H1 (cell line): ENCODE data around the gene ALOX5. TPM values are rescaled to one million over a fixed set of nuclear protein-coding genes. Genes with fewer than 3 reads are reported as not detected.

Experiments
- CTCF ChIA-PET: fragments of 300-600 bp; sonication (Branson Sonifier 250); formaldehyde crosslinking; loops from one replicate; lab custom pipeline; 2021; ENCODE audit not compliant: partially characterized antibody; lab: Charles Lee
- POLR2A ChIA-PET: fragments of 300-600 bp; sonication (Branson Sonifier 250); formaldehyde crosslinking; loops from one replicate; lab custom pipeline; 2021; ENCODE audit warnings: inconsistent platforms; ENCODE audit not compliant: partially characterized antibody; lab: Charles Lee
- DNase-seq, 2 experiments: peaks; one replicate each; pipeline versions ENCODE4 v3.0.0 to v3.0.0-alpha.2; 2010 to 2022; ENCODE audit warnings: low spot score in 2 of 2, low read depth in 1 of 2, mixed read lengths in 1 of 2
- FAIRE-seq: peaks from 2 replicates; lab custom pipeline; 2011; peaks lifted over from hg19 to GRCh38; lab: Jason Lieb, UNC
- H2AFZ ChIP-seq: 2 replicates; pipeline ENCODE4 v1.8.1; 2012; ENCODE audit warnings: low read length, inconsistent platforms
- H2AK5ac ChIP-seq: 2 replicates; pipeline ENCODE4 v1.6.1; 2013; ENCODE audit warnings: low read depth, low read length
- H2BK120ac ChIP-seq: replicated peaks from 2 replicates; pipeline ENCODE3; 2013; ENCODE audit warnings: low read depth, low read length, inconsistent platforms
- H2BK12ac ChIP-seq: 2 replicates; pipeline ENCODE4 v1.6.1; 2013; ENCODE audit warnings: low read depth, low read length
- H2BK15ac ChIP-seq: 2 replicates; pipeline ENCODE4 v1.6.1; 2013; ENCODE audit warnings: low read length
- H2BK20ac ChIP-seq: 2 replicates; pipeline ENCODE4 v1.6.1; 2013; ENCODE audit warnings: low read length
- H2BK5ac ChIP-seq: 2 replicates; pipeline ENCODE4 v1.6.1; 2013; ENCODE audit warnings: low read depth, low read length
- H3K14ac ChIP-seq: 2 replicates; pipeline ENCODE4 v1.6.1; 2013; ENCODE audit warnings: inconsistent platforms; ENCODE audit not compliant: insufficient read length
- H3K18ac ChIP-seq: 2 replicates; pipeline ENCODE4 v1.6.1; 2013; ENCODE audit warnings: low read length; ENCODE audit errors: extremely low read depth
- H3K23ac ChIP-seq: 2 replicates; pipeline ENCODE4 v1.6.1; 2013; ENCODE audit warnings: inconsistent platforms; ENCODE audit not compliant: insufficient read length
- H3K23me2 ChIP-seq: 2 replicates; pipeline ENCODE4 v1.6.1; 2013; ENCODE audit warnings: low read depth, low read length
- H3K27ac ChIP-seq: 2 replicates; pipeline ENCODE4 v1.6.1; 2011; ENCODE audit warnings: low read depth, low read length, inconsistent platforms
- H3K27me3 ChIP-seq, 4 experiments: replicated peaks in 1 of 4; 1 replicate in 1 of 4; 2 replicates in 3 of 4; pipeline versions ENCODE4 v1.6.1 to v1.8.1; 2011 to 2013; ENCODE audit warnings: low read length in 3 of 4, mild to moderate bottlenecking in 3 of 4, inconsistent platforms in 2 of 4, mixed read lengths in 2 of 4, moderate library complexity in 1 of 4; ENCODE audit not compliant: control insufficient read depth in 3 of 4, insufficient read depth in 3 of 4; ENCODE audit errors: extremely low read depth in 1 of 4
- H3K36me3 ChIP-seq, 4 experiments: 2 replicates each; pipeline versions ENCODE4 v1.6.1 to v1.8.1; 2011 to 2013; ENCODE audit warnings: mild to moderate bottlenecking in 4 of 4, low read length in 3 of 4, moderate library complexity in 2 of 4, control low read depth in 1 of 4, inconsistent platforms in 1 of 4; ENCODE audit not compliant: insufficient read depth in 4 of 4, control insufficient read depth in 2 of 4
- H3K4ac ChIP-seq: replicated peaks from 2 replicates; pipeline ENCODE3; 2013; ENCODE audit warnings: low read length, low read depth, mixed read lengths, inconsistent platforms; ENCODE audit not compliant: insufficient read length
- H3K4me1 ChIP-seq, 4 experiments: replicated peaks in 1 of 4; 1 replicate in 1 of 4; 2 replicates in 3 of 4; pipeline versions ENCODE4 v1.6.1 to v1.8.1; 2011 to 2013; ENCODE audit warnings: low read length in 3 of 4, inconsistent platforms in 2 of 4, mixed read lengths in 1 of 4; ENCODE audit not compliant: insufficient read depth in 4 of 4, control insufficient read depth in 3 of 4
- H3K4me2 ChIP-seq, 2 experiments: 2 replicates each; pipeline versions ENCODE4 v1.6.1 to v1.8.1; 2011 to 2013; ENCODE audit warnings: low read depth in 2 of 2, low read length in 2 of 2, control low read depth in 1 of 2, inconsistent platforms in 1 of 2, mild to moderate bottlenecking in 1 of 2; ENCODE audit not compliant: insufficient read depth in 1 of 2
- H3K4me3 ChIP-seq, 4 experiments: fragments of 200-600, 300-600 bp in 1 of 4; sonication (generic), shearing (Covaris generic), sonication (Bioruptor Twin) in 1 of 4; 2 replicates each; pipeline versions ENCODE4 v1.5.1 to v1.8.1; 2011 to 2016; ENCODE audit warnings: low read length in 4 of 4, low read depth in 3 of 4, control low read depth in 2 of 4, inconsistent platforms in 2 of 4, mild to moderate bottlenecking in 2 of 4, mixed read lengths in 1 of 4, moderate library complexity in 1 of 4; ENCODE audit not compliant: insufficient read depth in 2 of 4; ENCODE audit errors: extremely low read depth in 1 of 4
- H3K56ac ChIP-seq: replicated peaks from 2 replicates; pipeline ENCODE3; 2013; ENCODE audit warnings: low read depth, mild to moderate bottlenecking, mixed read lengths, low read length, inconsistent platforms; ENCODE audit not compliant: insufficient read length
- H3K79me1 ChIP-seq: 2 replicates; pipeline ENCODE4 v1.6.1; 2013; ENCODE audit warnings: low read depth, low read length, control low read depth
- H3K79me2 ChIP-seq, 2 experiments: 2 replicates each; pipeline versions ENCODE4 v1.6.1 to v1.8.1; 2012 to 2013; ENCODE audit warnings: low read length in 2 of 2, mild to moderate bottlenecking in 2 of 2, inconsistent platforms in 1 of 2; ENCODE audit not compliant: insufficient read depth in 2 of 2, control insufficient read depth in 1 of 2
- H3K9ac ChIP-seq, 4 experiments: replicated peaks in 1 of 4; 1 replicate in 1 of 4; 2 replicates in 3 of 4; pipeline versions ENCODE4 v1.6.1 to v1.8.1; 2011 to 2013; ENCODE audit warnings: low read depth in 3 of 4, low read length in 3 of 4, control low read depth in 2 of 4, mild to moderate bottlenecking in 2 of 4, moderate library complexity in 2 of 4, inconsistent platforms in 1 of 4; ENCODE audit errors: extremely low read depth in 1 of 4
- H3K9me3 ChIP-seq, 2 experiments: 2 replicates each; pipeline versions ENCODE4 v1.6.1 to v1.8.1; 2012 to 2013; ENCODE audit warnings: mild to moderate bottlenecking in 2 of 2, moderate library complexity in 2 of 2, control low read depth in 1 of 2, inconsistent platforms in 1 of 2, low read depth in 1 of 2, low read length in 1 of 2, mixed read lengths in 1 of 2; ENCODE audit not compliant: insufficient read depth in 2 of 2
- H4K20me1 ChIP-seq, 2 experiments: replicated peaks in 1 of 2; 2 replicates each; pipeline versions ENCODE3 to v1.8.1; 2011 to 2013; ENCODE audit warnings: inconsistent platforms in 2 of 2, low read length in 2 of 2, mild to moderate bottlenecking in 1 of 2; ENCODE audit not compliant: insufficient read depth in 2 of 2, control insufficient read depth in 1 of 2
- H4K5ac ChIP-seq: 2 replicates; pipeline ENCODE4 v1.6.1; 2013; ENCODE audit warnings: low read length, low read depth, mixed read lengths, inconsistent platforms; ENCODE audit not compliant: insufficient read length
- H4K8ac ChIP-seq: 2 replicates; pipeline ENCODE4 v1.8.0; 2013; ENCODE audit warnings: mild to moderate bottlenecking, moderate library complexity, low read length, inconsistent platforms; ENCODE audit not compliant: insufficient read depth; ENCODE audit errors: extremely low read depth
- H4K91ac ChIP-seq: replicated peaks from 2 replicates; pipeline ENCODE3; 2013; ENCODE audit warnings: low read length, mixed read lengths, inconsistent platforms; ENCODE audit not compliant: insufficient read length
- ASH2L ChIP-seq: fragments of 200-600, 300-600 bp; sonication (generic); IDR thresholded peaks from one replicate; pipeline ENCODE4 v1.7.1; 2017; ENCODE audit warnings: low read length
- EGR1 ChIP-seq: IDR thresholded peaks from 2 replicates; pipeline ENCODE4 v1.6.1; 2011; ENCODE audit warnings: low read depth, low read length, borderline replicate concordance
- EP300 ChIP-seq, 2 experiments: IDR thresholded peaks; 1 replicate in 1 of 2; 2 replicates in 1 of 2; pipeline ENCODE4 v1.6.1; 2011 to 2012; ENCODE audit warnings: low read depth in 2 of 2, low read length in 2 of 2, mild to moderate bottlenecking in 2 of 2, borderline replicate concordance in 1 of 2, inconsistent platforms in 1 of 2, moderate library complexity in 1 of 2
- GTF2F1 ChIP-seq: IDR thresholded peaks from 2 replicates; pipeline ENCODE4 v1.6.1; 2012; ENCODE audit warnings: low read depth, low read length, improper control_type of control experiment, borderline replicate concordance
- KDM1A ChIP-seq: fragments of 200-600, 300-600 bp; sonication (generic); IDR thresholded peaks from 2 replicates; pipeline ENCODE4 v1.7.1; 2016; ENCODE audit warnings: mild to moderate bottlenecking, low read length, borderline replicate concordance
- NRF1 ChIP-seq: IDR thresholded peaks from 2 replicates; pipeline ENCODE4 v1.6.1; 2011; ENCODE audit warnings: mild to moderate bottlenecking, low read depth, low read length, improper control_type of control experiment
- SRF ChIP-seq: IDR thresholded peaks from 2 replicates; pipeline ENCODE4 v1.6.1; 2011; ENCODE audit warnings: mild to moderate bottlenecking, low read depth, low read length, moderate library complexity
- TAF7 ChIP-seq: optimal IDR thresholded peaks from 2 replicates; pipeline ENCODE3; 2011; ENCODE audit warnings: low read depth, mild to moderate bottlenecking, inconsistent platforms, low read length, moderate library complexity, borderline replicate concordance
- WGBS, 2 experiments: shearing (Covaris generic) in 1 of 2; methylation state at CpG; one replicate each; pipeline versions ENCODE4 v1.1.6 to v1.1.7; 2013 to 2015; ENCODE audit warnings: low lambda C conversion rate in 2 of 2, mixed read lengths in 2 of 2, inconsistent platforms in 1 of 2, low coverage in 1 of 2, missing lambda C conversion rate in 1 of 2; ENCODE audit not compliant: insufficient replicate concordance in 2 of 2, insufficient coverage in 1 of 2, insufficient read length in 1 of 2; ENCODE audit errors: extremely low coverage in 1 of 2, missing lambda C conversion rate in 1 of 2; 5-methylcytosine and 5-hydroxymethylcytosine counted together
- polyA plus RNA-seq, 7 experiments: library from polyadenylated mRNA; depleted of rRNA in 3 of 7; stranded (reverse) in 5 of 7; unstranded in 2 of 7; fragments of >200 nt in 5 of 7; fragments of 200-250 nt in 2 of 7; gene quantifications; 1 replicate in 5 of 7; 2 replicates in 1 of 7; 4 replicates in 1 of 7; pipeline versions ENCODE4 v1.2.1 to v1.2.3, GENCODE V29; 2011 to 2013; ENCODE audit warnings: missing spikeins in 2 of 7, mixed read lengths in 2 of 7
- total RNA-seq: library from RNA; stranded (reverse); fragmentation: NEBNext Ultra II Directional; extraction: Animal tissue kit (Norgen Biotek cat#: 25700); gene quantifications from 2 replicates; pipeline ENCODE4 v1.2.1, GENCODE V29; 2021

The ALOX5 gene
- total and polyA plus RNA-seq, 2 of the 8 experiments (the other 6 are each of a cell fraction or from before 2014, with no cell fraction given) = 1.6 to 3.8 TPM

GRCh38 chr10:45457487-45457886, 83.5 kb downstream of the ALOX5 start:
- no peak overlapping the region for H3K27ac ChIP-seq
- no peak overlapping the region for H3K56ac ChIP-seq
- no peak overlapping the region for H2AK5ac ChIP-seq
- H3K14ac ChIP-seq = no peak overlapping the region
- no peak overlapping the region for H2BK20ac ChIP-seq
- H4K8ac ChIP-seq = no peak overlapping the region
- no peaks in the 10 kb centered on the region for H3K23me2 ChIP-seq
- H2BK120ac ChIP-seq = no peak overlapping the region
- DNase-seq = no peak
- 0 out of 7 replicates have a peak, but pooled peaks cover 0 to 2% (median 0%) of the 10 kb centered on the region in 4 experiments for H3K4me1 ChIP-seq
- H2BK15ac ChIP-seq = no peak overlapping the region
- CTCF ChIA-PET = no interaction called here
- H3K27me3 ChIP-seq = no peaks in the 10 kb centered on the region
- no peak overlapping the region for H3K18ac ChIP-seq
- TF ChIP-seq KDM1A (no peak), SRF (no peak), ASH2L (no peak), EGR1 (no peak), EP300 (IDR thresholded peaks at IDR 0.05; ENCODE audit: borderline replicate concordance in 1 of 2, low read depth in 2 of 2, low read length in 2 of 2) (no peak), GTF2F1 (no peak), TAF7 (no peak), NRF1 (no peak)
- no peaks in the 10 kb centered on the region for H3K79me1 ChIP-seq
- no peak for FAIRE-seq
- no peak overlapping the region for H3K4ac ChIP-seq
- H3K9me3 ChIP-seq = no peaks in the 10 kb centered on the region
- no peaks in the 10 kb centered on the region for H3K79me2 ChIP-seq
- no peak overlapping the region for H3K4me2 ChIP-seq
- H3K4me3 ChIP-seq = no peak overlapping the region
- H2BK12ac ChIP-seq = no peak overlapping the region
- H3K23ac ChIP-seq = no peak overlapping the region
- H4K5ac ChIP-seq = no peak overlapping the region
- H3K36me3 ChIP-seq = no peaks in the 10 kb centered on the region; a peak in 2 of 8 replicates
- no peak overlapping the region for H3K9ac ChIP-seq
- no peak overlapping the region for H4K91ac ChIP-seq
- H4K20me1 ChIP-seq = no peaks in the 10 kb centered on the region
- POLR2A ChIA-PET = no interaction called here
- no peak overlapping the region for H2AFZ ChIP-seq
- H2BK5ac ChIP-seq = no peak overlapping the region
- WGBS, 2 experiments = 81% methylated on average over 8 of the region's 8 CpGs; no CpG with 5 or more reads in 1 of the 2 experiments
